Activated CD8-positive, alpha-beta memory T cell treated with anti-CD3 and anti-CD28 coated beads for 1 hour (primary cell): ENCODE measurements around the gene PTPRS.

Experiments
- DNase-seq, 2 donors: peaks; one replicate each; pipeline ENCODE4 v3.0.0-alpha.2; 2020; ENCODE audit warnings: low read depth in 1 of 2; ENCODE audit errors: extremely low read depth in 1 of 2

The PTPRS gene

DNA sequence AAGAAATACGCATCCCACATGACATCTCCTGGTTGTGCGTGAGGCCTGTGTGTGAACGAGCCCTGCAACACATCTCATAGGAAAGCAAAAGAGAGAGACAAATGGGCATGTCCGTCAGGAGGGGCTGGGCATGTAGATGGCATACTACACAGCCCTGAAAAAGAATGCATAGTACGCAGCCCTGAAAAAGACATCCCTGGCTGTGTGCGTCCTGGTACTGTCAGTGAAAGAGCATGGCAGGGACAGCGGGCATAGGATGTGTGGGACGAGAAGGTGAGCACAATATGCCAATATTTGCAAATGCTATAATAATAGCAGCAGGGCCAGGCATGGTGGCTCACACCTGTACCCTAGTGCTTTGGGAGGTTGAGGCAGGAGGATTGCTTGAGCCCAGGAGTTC, 28.6 kb downstream of the PTPRS start:
- no peak for DNase-seq

DNA sequence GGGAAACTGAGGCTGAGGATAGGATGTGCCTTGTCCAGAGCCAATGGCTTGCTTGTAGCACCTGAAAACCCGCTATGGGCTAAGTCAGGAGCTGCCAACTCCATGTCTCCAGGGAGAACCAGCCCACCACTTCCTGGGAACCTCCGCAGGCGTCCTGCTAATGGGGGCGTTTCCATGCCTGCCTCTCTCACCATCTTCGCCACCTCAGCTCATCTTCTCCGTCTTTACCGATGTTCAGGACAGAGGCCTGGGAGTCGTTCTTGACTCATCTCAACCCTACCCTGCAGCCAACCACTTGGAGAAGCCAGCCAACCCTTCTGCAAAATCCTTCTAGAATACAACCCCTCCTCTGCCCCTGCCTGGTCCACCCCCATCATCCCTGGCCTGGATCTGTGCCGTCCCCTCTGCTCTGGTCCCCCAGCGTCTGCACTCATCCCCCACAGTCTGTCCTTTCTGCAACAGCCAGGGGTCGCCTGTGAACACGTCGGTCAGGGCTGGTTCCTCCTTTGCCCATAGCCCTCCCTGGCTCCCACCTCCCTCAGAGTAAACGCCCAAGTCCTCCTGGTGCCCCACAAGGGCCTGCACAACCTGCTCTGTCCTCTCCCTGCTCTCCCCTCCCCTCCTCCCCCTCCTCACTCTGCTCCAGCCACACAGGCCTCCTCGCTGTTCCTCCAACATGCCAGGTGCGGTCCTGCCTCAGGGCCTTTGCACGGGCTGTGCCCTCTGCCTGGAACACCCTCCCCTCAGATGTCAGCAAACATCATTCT, 31.0 kb downstream of the PTPRS start:
- no peak for DNase-seq

- no peak for DNase-seq
These were observed 31.9 kb downstream of the PTPRS start for GRCh38 chr19:5308451-5309437.

DNA sequence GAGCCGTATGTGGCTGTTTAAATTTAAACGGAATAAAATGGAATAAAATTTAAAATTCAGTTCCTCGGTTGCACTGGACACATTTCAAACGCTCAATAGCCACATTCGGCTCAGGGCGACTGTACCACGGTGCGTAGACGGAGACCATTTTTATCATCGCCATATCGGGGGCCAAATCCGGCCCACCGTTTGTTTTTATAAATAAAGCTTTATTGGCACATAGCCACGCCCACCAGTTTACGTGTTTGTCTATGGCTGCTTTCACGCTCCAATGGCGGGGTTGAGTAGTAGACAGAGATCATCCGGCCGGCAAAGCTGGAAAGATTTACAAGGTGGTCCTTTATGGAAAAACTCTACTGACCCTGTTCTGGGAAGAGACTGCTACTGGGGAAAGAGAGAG, 33.0 kb downstream of the PTPRS start:
- DNase-seq, result no peak

DNA sequence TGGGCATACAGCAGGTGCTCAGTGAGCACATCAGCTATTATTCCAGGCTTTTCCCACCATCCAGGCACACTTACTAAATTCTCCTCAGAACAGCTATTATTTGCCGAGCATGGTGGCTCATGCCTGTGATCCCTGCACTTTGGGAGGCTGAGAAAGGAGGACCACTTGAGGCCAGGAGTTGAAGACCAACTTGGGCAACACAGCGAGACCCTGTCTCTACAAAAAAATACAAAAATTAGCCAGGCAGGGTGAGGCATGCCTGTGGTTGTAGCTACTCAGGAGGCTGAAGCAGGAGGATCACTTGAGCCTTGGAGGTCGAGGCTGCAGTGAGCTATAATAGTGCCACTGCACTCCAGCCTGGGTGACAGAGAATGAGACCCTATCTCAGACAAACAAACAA, 35.4 kb downstream of the PTPRS start:
- DNase-seq, result no peak

- no peak for DNase-seq
These were observed 36.1 kb downstream of the PTPRS start for GRCh38 chr19:5304486-5304885.

DNA sequence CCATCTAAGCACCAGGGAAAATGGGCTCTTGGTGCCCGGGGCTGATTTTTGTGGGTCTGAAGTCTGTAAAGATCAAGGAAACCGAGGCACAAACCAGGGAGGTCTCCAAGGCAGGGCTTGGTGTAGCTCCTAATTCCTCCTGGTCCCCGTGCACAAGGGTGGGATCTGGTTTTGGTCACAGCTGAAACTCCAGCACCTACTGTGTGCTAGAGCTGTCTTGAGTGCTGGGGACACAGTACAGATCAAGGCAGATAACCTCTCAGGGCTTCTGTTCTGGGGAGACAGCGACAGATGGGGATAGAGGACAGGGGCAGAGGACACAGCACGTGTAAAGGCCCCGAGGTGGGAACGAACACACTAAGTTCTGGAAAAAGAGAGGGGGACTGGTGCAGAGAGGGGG, 37.4 kb downstream of the PTPRS start:
- DNase-seq, result no peak

GRCh38 chr19:5302396-5302795, 38.2 kb downstream of the PTPRS start:
- DNase-seq, result no peak

DNA sequence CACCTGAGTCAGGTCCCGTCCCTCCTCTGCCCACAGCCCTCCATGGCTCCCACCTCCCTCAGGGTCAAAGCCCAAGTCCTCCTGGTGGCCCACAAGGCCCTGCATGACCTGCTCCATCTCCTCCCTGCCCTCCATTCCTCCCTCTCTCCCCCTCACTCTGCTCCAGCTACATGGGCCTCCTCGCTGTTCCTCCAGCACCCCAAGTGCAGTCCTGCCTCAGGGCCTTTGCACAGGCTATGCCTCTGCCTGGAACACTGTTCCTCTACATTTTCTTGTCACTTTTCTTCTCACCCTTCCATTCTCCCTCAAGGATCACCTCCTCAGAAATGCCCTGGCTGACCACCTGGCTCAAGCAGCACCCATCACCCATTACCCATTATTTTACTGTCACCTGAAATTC, 41.5 kb downstream of the PTPRS start:
- no peak for DNase-seq

DNA sequence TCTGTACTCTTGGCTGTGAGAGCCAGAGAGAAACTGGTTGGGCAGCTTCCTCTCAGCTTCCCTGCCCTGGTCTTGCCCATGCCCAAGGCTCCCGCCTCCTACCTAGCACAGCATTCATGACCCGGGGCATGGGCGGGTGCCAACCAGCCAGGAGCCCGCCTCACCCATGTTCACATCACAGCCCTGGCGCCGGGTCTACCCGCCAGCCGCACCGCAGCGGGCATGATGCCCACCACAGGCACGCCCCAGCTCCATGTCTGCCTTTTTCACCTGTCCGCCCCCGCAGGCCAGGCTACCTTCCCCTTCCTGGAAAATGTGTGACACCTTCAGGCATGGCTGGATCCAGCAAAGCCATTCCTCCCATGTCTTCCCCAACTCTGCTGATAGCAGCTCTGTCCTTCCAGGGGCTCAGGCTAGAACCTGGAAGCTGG, 42.1 kb downstream of the PTPRS start:
- no peak for DNase-seq

GRCh38 chr19:5297272-5297669, 43.3 kb downstream of the PTPRS start:
- DNase-seq, result no peak

DNA sequence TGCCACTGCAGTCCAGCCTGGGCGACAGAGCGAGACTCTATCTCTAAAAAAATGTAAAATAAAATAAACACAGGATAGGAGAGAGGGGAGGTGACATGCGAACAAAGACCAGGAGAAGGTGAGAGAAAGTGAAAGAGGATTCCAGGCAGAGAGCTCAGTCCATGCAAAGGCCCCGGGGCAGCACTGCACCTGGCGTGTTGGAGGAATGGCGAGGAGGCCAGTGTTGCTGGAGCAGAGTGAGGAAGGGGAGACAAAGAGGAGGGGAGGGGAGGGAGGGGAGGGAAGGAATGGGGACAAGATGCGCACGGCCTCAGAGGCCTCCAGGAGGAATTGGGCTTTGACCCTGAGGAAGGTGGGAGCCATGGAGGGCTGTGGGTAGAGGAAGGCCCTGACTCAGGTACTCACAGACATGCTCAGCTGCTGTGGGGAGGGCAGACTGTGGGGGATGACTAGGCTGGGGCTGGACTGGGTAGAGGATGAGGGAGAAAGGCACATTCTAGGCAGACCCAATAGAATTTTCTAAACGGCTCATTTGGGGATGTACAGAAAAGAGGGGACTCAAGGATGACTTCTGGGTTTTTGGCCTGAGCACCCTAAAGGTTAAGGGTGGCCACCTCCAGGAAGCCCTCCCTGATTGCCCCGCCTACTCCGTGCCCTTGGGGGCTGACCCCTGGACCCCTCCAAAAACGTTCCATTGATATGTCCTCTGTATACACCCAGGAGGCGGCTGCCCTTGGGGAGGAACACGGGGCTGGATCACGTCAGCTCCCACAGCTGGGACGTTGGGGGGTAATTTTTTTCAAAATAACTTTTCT, 43.9 kb downstream of the PTPRS start:
- DNase-seq, result no peak

GRCh38 chr19:5296021-5296420, 44.6 kb downstream of the PTPRS start:
- DNase-seq, result no peak

DNA sequence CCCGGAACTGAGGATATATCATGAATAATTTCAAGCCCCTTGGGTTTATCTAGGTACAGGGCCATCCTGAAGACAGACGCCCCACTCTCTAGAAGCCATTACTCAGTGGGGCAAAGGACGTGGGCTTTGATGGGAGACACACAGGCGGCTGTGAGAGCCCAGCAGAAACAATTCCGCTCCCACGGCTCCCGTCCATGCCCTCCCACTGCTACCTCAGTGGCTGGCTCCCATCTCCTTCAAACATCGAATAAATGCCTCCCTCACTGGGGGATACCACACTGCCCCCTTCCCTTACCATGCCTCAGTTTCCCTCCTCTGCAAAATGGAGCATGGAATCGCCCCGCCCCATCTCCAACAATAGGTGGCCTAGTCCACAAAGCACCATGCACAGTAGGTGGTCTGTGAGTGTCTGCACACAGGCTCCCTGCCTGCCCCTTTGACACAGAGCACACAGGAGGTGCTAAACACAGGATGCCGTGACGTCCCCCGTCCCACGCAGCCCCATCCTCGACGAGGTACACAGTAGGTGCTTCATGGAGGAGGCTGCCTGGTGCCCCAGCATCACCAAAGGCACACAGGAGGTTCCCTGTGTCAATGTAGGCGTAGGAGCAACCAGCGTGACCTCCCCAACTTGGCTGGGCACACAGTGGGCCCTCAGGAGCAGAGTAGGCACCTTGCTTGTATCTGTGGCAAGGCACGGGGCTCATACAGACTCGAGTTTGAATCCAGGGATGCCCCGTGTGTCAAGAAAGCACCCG, 46.0 kb downstream of the PTPRS start:
- DNase-seq, result no peak

GRCh38 chr19:5293612-5294378, 46.8 kb downstream of the PTPRS start:
- DNase-seq, result no peak

DNA sequence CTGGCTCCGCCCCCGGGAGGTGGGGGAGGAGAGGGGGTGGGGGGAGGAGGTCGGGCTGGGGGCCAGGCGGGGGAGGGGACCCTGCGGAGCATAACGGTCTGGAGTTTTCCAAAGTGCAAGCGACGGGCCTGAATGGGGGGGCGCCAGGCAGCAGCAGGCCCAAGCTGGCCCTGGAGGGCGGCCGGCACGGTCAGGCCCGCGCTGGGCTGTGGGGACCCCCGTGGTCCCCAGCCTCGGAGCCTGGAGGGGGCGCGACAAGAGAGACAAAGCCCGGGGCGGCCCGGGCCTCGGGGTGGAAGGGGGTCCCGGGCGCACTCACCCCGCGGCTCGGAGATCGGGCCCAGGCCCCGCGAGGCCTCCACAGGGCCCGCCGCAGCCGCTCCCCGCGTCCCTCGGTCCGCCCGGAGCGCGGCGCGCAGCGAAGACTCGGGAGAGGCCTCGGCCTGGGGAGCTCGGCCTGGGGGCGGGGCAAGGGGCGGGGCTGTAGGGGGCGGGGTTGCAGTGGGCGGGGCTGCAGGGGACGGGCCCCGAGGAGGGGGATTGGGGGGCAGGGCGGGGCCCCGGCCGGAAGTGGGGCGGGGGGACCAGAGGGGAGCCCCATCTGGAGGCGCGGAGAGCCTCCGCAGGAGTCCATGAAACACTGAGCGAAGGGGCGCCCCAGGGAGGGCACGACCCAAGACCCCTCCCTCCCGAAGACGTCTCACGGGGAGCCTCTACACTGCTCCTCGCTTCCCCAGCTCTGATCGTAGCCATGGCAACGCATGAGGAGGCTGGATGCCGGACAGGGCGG, 47.6 kb downstream of the PTPRS start:
- peak; percentile 3 to 22 for DNase-seq

- no peak for DNase-seq
These were observed 48.2 kb downstream of the PTPRS start for GRCh38 chr19:5292453-5292821.

- no peak for DNase-seq
These were observed 48.9 kb downstream of the PTPRS start for GRCh38 chr19:5291588-5292193.
